22Rv1 (cell line): ENCODE results near the gene IL17RE.

Source experiments
- CTCF ChIP-seq: fragments of 450-650 bp; IDR thresholded peaks from 2 replicates; pipeline ENCODE4 v1.5.1; 2017; ENCODE audit warnings: mild to moderate bottlenecking
- ZFX ChIP-seq: fragments of 450-650 bp; IDR thresholded peaks from 2 replicates; pipeline ENCODE4 v1.6.1; 2017; ENCODE audit warnings: antibody characterized with exemption, borderline replicate concordance

GRCh38 chr3:9928158-9928557, 25.5 kb downstream of the IL17RE start:
- TF ChIP-seq CTCF, result no peak
- TF ChIP-seq ZFX, result no peak
